ENCODE results near the gene VWA3A.

VWA3A gene

DNA sequence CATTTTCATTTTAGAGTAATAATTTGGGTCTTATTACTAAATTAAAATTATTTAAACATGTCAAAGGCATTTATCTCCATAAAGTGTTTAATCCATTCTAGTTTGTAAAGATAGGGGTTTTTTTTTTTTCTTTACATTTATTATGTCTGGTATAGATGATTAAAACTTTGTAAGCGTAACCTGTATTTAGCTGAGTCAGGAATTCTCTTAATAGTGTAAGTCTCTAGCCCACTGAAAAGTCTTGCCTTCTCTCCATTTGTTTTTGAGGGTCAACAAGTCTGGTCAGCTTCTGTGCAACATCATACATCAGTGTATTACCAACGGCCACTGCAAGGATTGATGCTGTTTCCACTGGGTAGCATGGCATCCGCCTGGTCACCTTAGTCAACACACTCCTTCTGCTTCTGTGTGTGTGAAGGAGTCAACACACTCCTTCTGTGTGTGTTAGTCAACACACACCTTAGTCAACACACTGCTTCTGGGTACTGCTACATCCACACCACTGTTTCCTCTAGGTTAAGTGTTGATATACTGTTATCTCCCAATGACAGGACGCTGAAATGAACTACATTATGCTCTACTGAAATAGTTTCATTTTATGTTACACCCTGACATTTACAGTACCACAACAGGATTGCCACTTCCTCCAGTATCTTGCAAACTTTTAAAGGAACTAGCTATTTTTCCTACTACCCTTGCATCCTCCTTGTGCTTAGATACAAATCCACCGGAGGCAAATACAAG is 37.3 kb upstream of the VWA3A start:
- ChIA-PET POLR2A (interaction anchor here (1.5 to 1.6 kb wide), 2 partner anchors 9 to 48 kb away, joined by 3 read pairs; partner anchors contain the start of gene MOSMO), CTCF (interaction anchor here (0.8 to 2.4 kb wide), 6 partner anchors 9 to 129 kb away, joined by 3 to 11 read pairs (median 3); no protein-coding TSS in a partner anchor)
- TF ChIP-seq CTBP1 (IDR thresholded peaks at IDR 0.05; ENCODE audit: borderline replicate concordance) (no peak), FOXK2 (IDR thresholded peaks at IDR 0.05) (no peak), ELF4 (IDR thresholded peaks at IDR 0.05) (no peak)
- no peak for DNase-seq (ENCODE audit: extremely low spot score)

DNA sequence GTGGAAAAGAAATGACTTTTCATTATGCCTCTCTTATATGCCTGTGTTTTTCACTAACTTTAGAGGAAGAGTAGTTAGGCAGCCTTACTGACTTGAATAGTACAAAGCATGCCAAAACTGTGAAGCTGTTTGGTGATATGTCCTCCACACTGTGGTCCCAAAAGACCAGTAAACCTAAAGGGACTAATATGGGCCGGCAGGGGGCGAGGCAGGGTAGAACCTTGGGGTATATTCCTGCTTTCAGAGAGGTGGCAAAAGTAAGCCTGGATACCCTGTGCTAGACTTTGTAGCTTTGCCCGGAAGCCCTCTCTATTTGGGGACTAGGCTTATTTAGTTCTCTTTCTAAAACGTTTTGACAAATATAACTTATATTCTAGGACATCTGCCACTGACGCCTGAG is 36.5 kb upstream of the VWA3A start:
- POLR2A ChIA-PET: interaction anchor here (1.5 to 1.6 kb wide), 2 partner anchors 9 to 48 kb away, joined by 3 read pairs; partner anchors contain the start of gene MOSMO
- CTCF ChIA-PET: interaction anchor here (0.8 to 2.4 kb wide), 7 partner anchors 9 to 133 kb away, joined by 3 to 11 read pairs (median 3); no protein-coding TSS in a partner anchor
- DNase-seq (ENCODE audit: extremely low spot score): peak; percentile 50
- no peak for TF ChIP-seq FOXK2 (IDR thresholded peaks at IDR 0.05)
- no peak for TF ChIP-seq FOXM1 (IDR thresholded peaks at IDR 0.05; ENCODE audit: borderline replicate concordance)
- TF ChIP-seq, protein P1, sequence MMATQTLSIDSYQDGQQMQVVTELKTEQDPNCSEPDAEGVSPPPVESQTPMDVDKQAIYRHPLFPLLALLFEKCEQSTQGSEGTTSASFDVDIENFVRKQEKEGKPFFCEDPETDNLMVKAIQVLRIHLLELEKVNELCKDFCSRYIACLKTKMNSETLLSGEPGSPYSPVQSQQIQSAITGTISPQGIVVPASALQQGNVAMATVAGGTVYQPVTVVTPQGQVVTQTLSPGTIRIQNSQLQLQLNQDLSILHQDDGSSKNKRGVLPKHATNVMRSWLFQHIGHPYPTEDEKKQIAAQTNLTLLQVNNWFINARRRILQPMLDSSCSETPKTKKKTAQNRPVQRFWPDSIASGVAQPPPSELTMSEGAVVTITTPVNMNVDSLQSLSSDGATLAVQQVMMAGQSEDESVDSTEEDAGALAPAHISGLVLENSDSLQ (IDR thresholded peaks at IDR 0.05): no peak
- TF ChIP-seq FOXA1 (IDR thresholded peaks at IDR 0.05): no peak
- no peak for TF ChIP-seq CTBP1 (IDR thresholded peaks at IDR 0.05; ENCODE audit: borderline replicate concordance)
- TF ChIP-seq SP1 (IDR thresholded peaks at IDR 0.05): no peak
- TF ChIP-seq NFRKB (IDR thresholded peaks at IDR 0.05): no peak
- no peak for TF ChIP-seq TARDBP (IDR thresholded peaks at IDR 0.05)
- no peak for TF ChIP-seq BHLHE40 (IDR thresholded peaks at IDR 0.05; ENCODE audit: borderline replicate concordance)
- no peak for TF ChIP-seq SUZ12 (IDR thresholded peaks at IDR 0.05)
- no peak for TF ChIP-seq HDGF (IDR thresholded peaks at IDR 0.05; ENCODE audit: borderline replicate concordance)
- TF ChIP-seq LEF1 (IDR thresholded peaks at IDR 0.05; ENCODE audit: borderline replicate concordance): no peak
- TF ChIP-seq ZNF384 (IDR thresholded peaks at IDR 0.05): no peak
- no peak for TF ChIP-seq L3MBTL2 (conservative IDR thresholded peaks at IDR 0.05)
- no peak for TF ChIP-seq ARNT (IDR thresholded peaks at IDR 0.05)
- no peak for TF ChIP-seq ELF4 (IDR thresholded peaks at IDR 0.05)

GRCh38 chr16:22063888-22064467 is 28.4 kb upstream of the VWA3A start:
- TF ChIP-seq L3MBTL2 (conservative IDR thresholded peaks at IDR 0.05) (no peak), FOXK2 (IDR thresholded peaks at IDR 0.05) (no peak), CTBP1 (IDR thresholded peaks at IDR 0.05; ENCODE audit: borderline replicate concordance) (no peak), ZNF384 (IDR thresholded peaks at IDR 0.05) (no peak), SUZ12 (IDR thresholded peaks at IDR 0.05) (no peak), ELF4 (IDR thresholded peaks at IDR 0.05) (no peak), NFRKB (IDR thresholded peaks at IDR 0.05) (no peak), ARNT (IDR thresholded peaks at IDR 0.05) (no peak), BHLHE40 (IDR thresholded peaks at IDR 0.05; ENCODE audit: borderline replicate concordance) (no peak), TARDBP (IDR thresholded peaks at IDR 0.05) (no peak), SP1 (IDR thresholded peaks at IDR 0.05) (no peak), FOXM1 (IDR thresholded peaks at IDR 0.05; ENCODE audit: borderline replicate concordance) (no peak), LEF1 (IDR thresholded peaks at IDR 0.05; ENCODE audit: borderline replicate concordance) (no peak), FOXA1 (IDR thresholded peaks at IDR 0.05) (no peak), HDGF (IDR thresholded peaks at IDR 0.05; ENCODE audit: borderline replicate concordance) (no peak)
- TF ChIP-seq, protein P1 (IDR thresholded peaks at IDR 0.05): no peak
- ChIA-PET CTCF (interaction anchor here (1.7 kb wide), 1 partner anchor 14 kb away, joined by 11 read pairs; no protein-coding TSS in a partner anchor), POLR2A (interaction anchor here (1.4 kb wide), 1 partner anchor 9 kb away, joined by 3 read pairs; no protein-coding TSS in a partner anchor)
- DNase-seq (ENCODE audit: extremely low spot score): no peak

GRCh38 chr16:22065252-22065651 is 27.1 kb upstream of the VWA3A start:
- CTCF ChIA-PET: interaction anchor here (0.5 to 1.7 kb wide), 4 partner anchors 12 to 65 kb away, joined by 3 to 11 read pairs (median 4); partner anchors contain the start of gene MOSMO
- TF ChIP-seq FOXA1 (IDR thresholded peaks at IDR 0.05) (no peak), FOXK2 (IDR thresholded peaks at IDR 0.05) (no peak), ARNT (IDR thresholded peaks at IDR 0.05) (no peak), SP1 (IDR thresholded peaks at IDR 0.05) (no peak), CTBP1 (IDR thresholded peaks at IDR 0.05; ENCODE audit: borderline replicate concordance) (no peak), ELF4 (IDR thresholded peaks at IDR 0.05) (no peak), ZNF384 (IDR thresholded peaks at IDR 0.05) (no peak), SUZ12 (IDR thresholded peaks at IDR 0.05) (no peak), BHLHE40 (IDR thresholded peaks at IDR 0.05; ENCODE audit: borderline replicate concordance) (no peak), L3MBTL2 (conservative IDR thresholded peaks at IDR 0.05) (no peak), HDGF (IDR thresholded peaks at IDR 0.05; ENCODE audit: borderline replicate concordance) (no peak), TARDBP (IDR thresholded peaks at IDR 0.05) (no peak), LEF1 (IDR thresholded peaks at IDR 0.05; ENCODE audit: borderline replicate concordance) (no peak), NFRKB (IDR thresholded peaks at IDR 0.05) (no peak), FOXM1 (IDR thresholded peaks at IDR 0.05; ENCODE audit: borderline replicate concordance) (no peak)
- TF ChIP-seq, protein P1 (IDR thresholded peaks at IDR 0.05): no peak
- POLR2A ChIA-PET: interaction anchor here (1.4 kb wide), 1 partner anchor 10 kb away, joined by 3 read pairs; no protein-coding TSS in a partner anchor
- no peak for DNase-seq (ENCODE audit: extremely low spot score)
